ENCODE results near the gene ITPK1.
"Not testable (repeated sequence)": the region's sequence is repeated elsewhere in the genome, so short reads cannot be mapped to it uniquely, and the experiment has no call there.

The ITPK1 gene

GRCh38 chr14:93072659-93073357 is 42.9 kb downstream of the ITPK1 start:
- H3K27ac ChIP-seq (ENCODE audit: low read length) = no peak overlapping the region
- no peak overlapping the region for H3K4me3 ChIP-seq (ENCODE audit: low read length in 2 of 2)
- no peaks in the 10 kb centered on the region for H3K9me3 ChIP-seq (ENCODE audit: control insufficient read depth in 2 of 2, low read length in 2 of 2)
- H3K9ac ChIP-seq (ENCODE audit: low read length in 2 of 2) = no peak overlapping the region
- H3K36me3 ChIP-seq (ENCODE audit: control insufficient read depth in 2 of 2, insufficient read depth in 2 of 2, low read length in 2 of 2) = peaks cover 0 to 2% of the 10 kb centered on the region in 2 donors
- H3K4me1 ChIP-seq (ENCODE audit: control insufficient read depth, insufficient read depth, low read length) = peaks cover 28% of the 10 kb centered on the region
- no peaks in the 10 kb centered on the region for H3K27me3 ChIP-seq (ENCODE audit: control insufficient read depth in 1 of 2, insufficient read depth in 2 of 2, low read length in 2 of 2)

- Histone ChIP-seq H3K27ac (ENCODE audit: low read length) (no peak overlapping the region), H3K4me3 (ENCODE audit: low read length in 2 of 2) (no peak overlapping the region), H3K36me3 (ENCODE audit: control insufficient read depth in 2 of 2, insufficient read depth in 2 of 2, low read length in 2 of 2) (no peaks in the 10 kb centered on the region), H3K9me3 (ENCODE audit: control insufficient read depth in 2 of 2, low read length in 2 of 2) (no peaks in the 10 kb centered on the region), H3K4me1 (ENCODE audit: control insufficient read depth, insufficient read depth, low read length) (peaks cover 44% of the 10 kb centered on the region), H3K9ac (ENCODE audit: low read length in 2 of 2) (no peak overlapping the region), H3K27me3 (ENCODE audit: control insufficient read depth in 1 of 2, insufficient read depth in 2 of 2, low read length in 2 of 2) (no peaks in the 10 kb centered on the region)
Observed at GRCh38 chr14:93068711-93069110, 47.0 kb downstream of the ITPK1 start.

- Histone ChIP-seq H3K27ac (ENCODE audit: low read length) (peak overlapping the region; percentile 60), H3K9me3 (ENCODE audit: control insufficient read depth in 2 of 2, low read length in 2 of 2) (no peaks in the 10 kb centered on the region), H3K4me1 (ENCODE audit: control insufficient read depth, insufficient read depth, low read length) (peaks cover 51% of the 10 kb centered on the region), H3K4me3 (ENCODE audit: low read length in 2 of 2) (no peak overlapping the region), H3K36me3 (ENCODE audit: control insufficient read depth in 2 of 2, insufficient read depth in 2 of 2, low read length in 2 of 2) (no peaks in the 10 kb centered on the region), H3K9ac (ENCODE audit: low read length in 2 of 2) (no peak overlapping the region), H3K27me3 (ENCODE audit: control insufficient read depth in 1 of 2, insufficient read depth in 2 of 2, low read length in 2 of 2) (no peaks in the 10 kb centered on the region)
Observed at GRCh38 chr14:93067088-93067487, 48.6 kb downstream of the ITPK1 start.

GRCh38 chr14:93065272-93065730 is 50.4 kb downstream of the ITPK1 start:
- H3K4me1 ChIP-seq (ENCODE audit: control insufficient read depth, insufficient read depth, low read length) = peaks cover 55% of the 10 kb centered on the region
- H3K36me3 ChIP-seq (ENCODE audit: control insufficient read depth in 2 of 2, insufficient read depth in 2 of 2, low read length in 2 of 2) = no peaks in the 10 kb centered on the region
- H3K27ac ChIP-seq (ENCODE audit: low read length) = peak overlapping the region; percentile 94
- peak overlapping the region in 1 of 2 donors; percentile 52 for H3K9ac ChIP-seq (ENCODE audit: low read length in 2 of 2)
- no peaks in the 10 kb centered on the region for H3K9me3 ChIP-seq (ENCODE audit: control insufficient read depth in 2 of 2, low read length in 2 of 2)
- no peak overlapping the region for H3K4me3 ChIP-seq (ENCODE audit: low read length in 2 of 2)
- H3K27me3 ChIP-seq (ENCODE audit: control insufficient read depth in 1 of 2, insufficient read depth in 2 of 2, low read length in 2 of 2) = no peaks in the 10 kb centered on the region

GRCh38 chr14:93064411-93065271 is 51.1 kb downstream of the ITPK1 start:
- Histone ChIP-seq H3K36me3 (ENCODE audit: control insufficient read depth in 2 of 2, insufficient read depth in 2 of 2, low read length in 2 of 2) (no peaks in the 10 kb centered on the region), H3K9ac (ENCODE audit: low read length in 2 of 2) (peak overlapping the region; percentile 16 to 52), H3K27ac (ENCODE audit: low read length) (peak overlapping the region; percentile 94), H3K4me1 (ENCODE audit: control insufficient read depth, insufficient read depth, low read length) (peaks cover 61% of the 10 kb centered on the region), H3K27me3 (ENCODE audit: control insufficient read depth in 1 of 2, insufficient read depth in 2 of 2, low read length in 2 of 2) (no peaks in the 10 kb centered on the region), H3K9me3 (ENCODE audit: control insufficient read depth in 2 of 2, low read length in 2 of 2) (no peaks in the 10 kb centered on the region), H3K4me3 (ENCODE audit: low read length in 2 of 2) (no peak overlapping the region)

- peak overlapping the region in 1 of 2 donors; percentile 13 for H3K4me3 ChIP-seq (ENCODE audit: low read length in 2 of 2)
- peak overlapping the region; percentile 94 for H3K27ac ChIP-seq (ENCODE audit: low read length)
- no peaks in the 10 kb centered on the region for H3K36me3 ChIP-seq (ENCODE audit: control insufficient read depth in 2 of 2, insufficient read depth in 2 of 2, low read length in 2 of 2)
- peak overlapping the region in 1 of 2 donors; percentile 36 for H3K9ac ChIP-seq (ENCODE audit: low read length in 2 of 2)
- H3K27me3 ChIP-seq (ENCODE audit: control insufficient read depth in 1 of 2, insufficient read depth in 2 of 2, low read length in 2 of 2) = no peaks in the 10 kb centered on the region
- H3K4me1 ChIP-seq (ENCODE audit: control insufficient read depth, insufficient read depth, low read length) = peaks cover 59% of the 10 kb centered on the region
- H3K9me3 ChIP-seq (ENCODE audit: control insufficient read depth in 2 of 2, low read length in 2 of 2) = no peaks in the 10 kb centered on the region
Observed at GRCh38 chr14:93063393-93063792, 52.3 kb downstream of the ITPK1 start.

- Histone ChIP-seq H3K9ac (ENCODE audit: low read length in 2 of 2) (no peak overlapping the region), H3K4me1 (ENCODE audit: control insufficient read depth, insufficient read depth, low read length) (peaks cover 62% of the 10 kb centered on the region), H3K27ac (ENCODE audit: low read length) (peak overlapping the region; percentile 94), H3K4me3 (ENCODE audit: low read length in 2 of 2) (peak overlapping the region in 1 of 2 donors; percentile 13), H3K36me3 (ENCODE audit: control insufficient read depth in 2 of 2, insufficient read depth in 2 of 2, low read length in 2 of 2) (no peaks in the 10 kb centered on the region), H3K9me3 (ENCODE audit: control insufficient read depth in 2 of 2, low read length in 2 of 2) (no peaks in the 10 kb centered on the region), H3K27me3 (ENCODE audit: control insufficient read depth in 1 of 2, insufficient read depth in 2 of 2, low read length in 2 of 2) (no peaks in the 10 kb centered on the region)
Observed at GRCh38 chr14:93062890-93063289, 52.8 kb downstream of the ITPK1 start.

GRCh38 chr14:93062013-93062412 is 53.7 kb downstream of the ITPK1 start:
- H3K27ac ChIP-seq (ENCODE audit: low read length); H3K9me3 ChIP-seq (ENCODE audit: control insufficient read depth in 2 of 2, low read length in 2 of 2); H3K36me3 ChIP-seq (ENCODE audit: control insufficient read depth in 2 of 2, insufficient read depth in 2 of 2, low read length in 2 of 2); H3K4me3 ChIP-seq (ENCODE audit: low read length in 2 of 2); H3K9ac ChIP-seq (ENCODE audit: low read length in 2 of 2); H3K27me3 ChIP-seq (ENCODE audit: control insufficient read depth in 1 of 2, insufficient read depth in 2 of 2, low read length in 2 of 2): not testable (repeated sequence)
- H3K4me1 ChIP-seq (ENCODE audit: control insufficient read depth, insufficient read depth, low read length) = peaks cover 68% of the 10 kb centered on the region

GRCh38 chr14:93061380-93062012 is 54.2 kb downstream of the ITPK1 start:
- H3K9ac ChIP-seq (ENCODE audit: low read length in 2 of 2) = no peak overlapping the region
- H3K27ac ChIP-seq (ENCODE audit: low read length) = no peak overlapping the region
- H3K36me3 ChIP-seq (ENCODE audit: control insufficient read depth in 2 of 2, insufficient read depth in 2 of 2, low read length in 2 of 2) = no peaks in the 10 kb centered on the region
- no peaks in the 10 kb centered on the region for H3K27me3 ChIP-seq (ENCODE audit: control insufficient read depth in 1 of 2, insufficient read depth in 2 of 2, low read length in 2 of 2)
- H3K4me3 ChIP-seq (ENCODE audit: low read length in 2 of 2) = no peak overlapping the region
- peaks cover 71% of the 10 kb centered on the region for H3K4me1 ChIP-seq (ENCODE audit: control insufficient read depth, insufficient read depth, low read length)
- no peaks in the 10 kb centered on the region for H3K9me3 ChIP-seq (ENCODE audit: control insufficient read depth in 2 of 2, low read length in 2 of 2)

- Histone ChIP-seq H3K36me3 (ENCODE audit: control insufficient read depth in 2 of 2, insufficient read depth in 2 of 2, low read length in 2 of 2) (no peaks in the 10 kb centered on the region), H3K4me3 (ENCODE audit: low read length in 2 of 2) (no peak overlapping the region), H3K9me3 (ENCODE audit: control insufficient read depth in 2 of 2, low read length in 2 of 2) (no peaks in the 10 kb centered on the region), H3K9ac (ENCODE audit: low read length in 2 of 2) (no peak overlapping the region), H3K4me1 (ENCODE audit: control insufficient read depth, insufficient read depth, low read length) (peaks cover 74% of the 10 kb centered on the region), H3K27me3 (ENCODE audit: control insufficient read depth in 1 of 2, insufficient read depth in 2 of 2, low read length in 2 of 2) (no peaks in the 10 kb centered on the region), H3K27ac (ENCODE audit: low read length) (no peak overlapping the region)
Observed at GRCh38 chr14:93060841-93061240, 54.9 kb downstream of the ITPK1 start.

Data from stomach smooth muscle (tissue), 2 donors.